Measurements from ENCODE around the gene TRIB2.
"Not testable (repeated sequence)": the region's sequence is repeated elsewhere in the genome, so short reads cannot be mapped to it uniquely, and the experiment has no call there.

Gene TRIB2

GRCh38 chr2:12678186-12678585 lies 38.5 kb upstream of the TRIB2 start:
- no peak for TF ChIP-seq CTCF (conservative IDR thresholded peaks at IDR 0.05)
- H3K27ac ChIP-seq = no peak overlapping the region

GRCh38 chr2:12679550-12680072 lies 37.1 kb upstream of the TRIB2 start:
- no peak overlapping the region for H3K27ac ChIP-seq
- TF ChIP-seq CTCF (conservative IDR thresholded peaks at IDR 0.05) = no peak

GRCh38 chr2:12680115-12680514 lies 36.6 kb upstream of the TRIB2 start:
- H3K27ac ChIP-seq = not testable (repeated sequence)

- TF ChIP-seq CTCF (conservative IDR thresholded peaks at IDR 0.05) = no peak
- no peak overlapping the region for H3K27ac ChIP-seq
Observed at GRCh38 chr2:12682017-12682416, 34.7 kb upstream of the TRIB2 start.

- H3K27ac ChIP-seq = peak overlapping the region; percentile 18
- no peak for TF ChIP-seq CTCF (conservative IDR thresholded peaks at IDR 0.05)
Observed at GRCh38 chr2:12683457-12684100, 33.2 kb upstream of the TRIB2 start.

- H3K27ac ChIP-seq = peak overlapping the region; percentile 18
- no peak for TF ChIP-seq CTCF (conservative IDR thresholded peaks at IDR 0.05)
Observed at GRCh38 chr2:12684471-12684936, 32.2 kb upstream of the TRIB2 start.

- TF ChIP-seq CTCF (conservative IDR thresholded peaks at IDR 0.05) = no peak
- no peak overlapping the region for H3K27ac ChIP-seq
Observed at GRCh38 chr2:12685145-12685544, 31.6 kb upstream of the TRIB2 start.

GRCh38 chr2:12685956-12686355 lies 30.8 kb upstream of the TRIB2 start:
- TF ChIP-seq CTCF (conservative IDR thresholded peaks at IDR 0.05) = no peak
- H3K27ac ChIP-seq = no peak overlapping the region

All from VCaP (cell line).